Measurements from ENCODE around the gene BCKDHB. TPM values are rescaled to one million over a fixed set of nuclear protein-coding genes. Genes with fewer than 3 reads are reported as not detected.
"Not testable (repeated sequence)": the region's sequence is repeated elsewhere in the genome, so short reads cannot be mapped to it uniquely, and the experiment has no call there.

BCKDHB gene
- total RNA-seq, 1 experiment from 2014 or later = 29.7 TPM

DNA sequence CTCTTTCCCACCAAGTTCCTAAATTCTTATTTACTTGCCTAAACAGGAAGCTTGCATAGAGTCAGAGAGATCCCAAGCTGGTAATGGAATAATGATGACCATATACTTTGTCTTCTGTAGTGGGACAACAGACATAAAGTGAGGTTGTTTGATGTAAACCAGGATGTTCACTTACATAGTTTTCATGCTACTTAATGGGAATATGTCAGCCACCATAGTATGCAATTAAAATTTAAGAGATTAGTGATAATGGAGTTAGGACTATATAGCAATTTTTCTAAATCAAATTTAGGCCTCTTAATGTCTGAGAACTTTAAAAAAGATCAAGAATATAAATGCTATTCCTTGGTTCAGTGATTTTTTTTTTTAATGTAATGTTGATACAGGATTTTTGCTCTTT lies 180.6 kb downstream of the BCKDHB start:
- Histone ChIP-seq H3K27me3 (replicated peaks; ENCODE audit: control insufficient read depth, insufficient read depth, low read length) (no peaks in the 10 kb centered on the region), H3K36me3 (ENCODE audit: control insufficient read depth, insufficient read depth, low read length) (no peaks in the 10 kb centered on the region), H3K4me3 (ENCODE audit: low read depth, low read length) (no peak overlapping the region), H3K4me1 (no peaks in the 10 kb centered on the region), H3K9me3 (0 out of 2 replicates have a peak, but pooled peaks cover under 1% of the 10 kb centered on the region)
- H3K9me3 Mint-ChIP-seq (ENCODE audit: unreplicated experiment) = no peaks in the 10 kb centered on the region
- no peaks in the 10 kb centered on the region for H3K36me3 Mint-ChIP-seq (ENCODE audit: insufficient read depth, unreplicated experiment)
- TF ChIP-seq, protein P1, sequence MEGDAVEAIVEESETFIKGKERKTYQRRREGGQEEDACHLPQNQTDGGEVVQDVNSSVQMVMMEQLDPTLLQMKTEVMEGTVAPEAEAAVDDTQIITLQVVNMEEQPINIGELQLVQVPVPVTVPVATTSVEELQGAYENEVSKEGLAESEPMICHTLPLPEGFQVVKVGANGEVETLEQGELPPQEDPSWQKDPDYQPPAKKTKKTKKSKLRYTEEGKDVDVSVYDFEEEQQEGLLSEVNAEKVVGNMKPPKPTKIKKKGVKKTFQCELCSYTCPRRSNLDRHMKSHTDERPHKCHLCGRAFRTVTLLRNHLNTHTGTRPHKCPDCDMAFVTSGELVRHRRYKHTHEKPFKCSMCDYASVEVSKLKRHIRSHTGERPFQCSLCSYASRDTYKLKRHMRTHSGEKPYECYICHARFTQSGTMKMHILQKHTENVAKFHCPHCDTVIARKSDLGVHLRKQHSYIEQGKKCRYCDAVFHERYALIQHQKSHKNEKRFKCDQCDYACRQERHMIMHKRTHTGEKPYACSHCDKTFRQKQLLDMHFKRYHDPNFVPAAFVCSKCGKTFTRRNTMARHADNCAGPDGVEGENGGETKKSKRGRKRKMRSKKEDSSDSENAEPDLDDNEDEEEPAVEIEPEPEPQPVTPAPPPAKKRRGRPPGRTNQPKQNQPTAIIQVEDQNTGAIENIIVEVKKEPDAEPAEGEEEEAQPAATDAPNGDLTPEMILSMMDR (IDR thresholded peaks at IDR 0.05; ENCODE audit: insufficient read depth in 1 of 2, low read depth in 1 of 2, low read length in 1 of 2, severe bottlenecking in 1 of 2, unreplicated experiment in 1 of 2) = no peak
- no peaks in the 10 kb centered on the region for H3K27me3 Mint-ChIP-seq (ENCODE audit: insufficient read depth, unreplicated experiment)
- no peak overlapping the region for H3K4me3 Mint-ChIP-seq (ENCODE audit: unreplicated experiment)
- ChIA-PET CTCF (no interaction called here), POLR2A (no interaction called here)
- no peaks in the 10 kb centered on the region for H3K4me1 Mint-ChIP-seq (ENCODE audit: low read depth, unreplicated experiment)
- intact Hi-C loops (cut with micrococcal nuclease; ENCODE audit: unreplicated experiment) = no loop called here
- H3K27ac Mint-ChIP-seq (ENCODE audit: unreplicated experiment) = no peak overlapping the region
- DNase-seq = no peak
- no TSS peak for BruUV-seq (replicated peaks)

DNA sequence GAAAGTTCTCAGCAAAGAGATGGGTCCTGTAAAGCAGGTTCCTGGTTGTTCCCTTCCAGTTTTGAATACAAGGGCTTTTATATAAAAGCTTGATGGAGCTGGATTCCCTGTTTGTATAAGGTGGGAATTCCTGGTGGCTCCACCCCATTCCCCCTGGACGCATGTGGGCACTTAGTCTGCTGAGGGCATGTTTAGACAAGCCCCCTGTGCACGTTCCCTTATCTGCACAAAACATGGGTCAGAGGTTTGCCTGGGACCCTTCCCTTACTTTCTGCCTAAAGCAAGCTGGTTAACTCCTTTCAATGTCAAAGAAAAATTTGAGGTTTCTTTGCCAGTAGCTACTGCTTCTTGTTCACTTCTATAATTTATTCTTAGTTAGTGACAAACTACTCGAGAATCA lies 181.1 kb downstream of the BCKDHB start:
- no peak overlapping the region for H3K4me3 ChIP-seq (ENCODE audit: low read depth, low read length)
- intact Hi-C loops (cut with micrococcal nuclease; ENCODE audit: unreplicated experiment) = no loop called here
- no peak for DNase-seq
- no peaks in the 10 kb centered on the region for H3K4me1 ChIP-seq
- H3K36me3 ChIP-seq (ENCODE audit: control insufficient read depth, insufficient read depth, low read length) = no peaks in the 10 kb centered on the region
- peaks cover 6% of the 10 kb centered on the region; the same call in 1 of the 2 replicates for H3K9me3 ChIP-seq
- H3K27me3 ChIP-seq (replicated peaks; ENCODE audit: control insufficient read depth, insufficient read depth, low read length) = no peaks in the 10 kb centered on the region
- Mint-ChIP-seq H3K27me3 (ENCODE audit: insufficient read depth, unreplicated experiment) (no peaks in the 10 kb centered on the region), H3K27ac (ENCODE audit: unreplicated experiment) (no peak overlapping the region), H3K4me3 (ENCODE audit: unreplicated experiment) (no peak overlapping the region), H3K4me1 (ENCODE audit: low read depth, unreplicated experiment) (no peaks in the 10 kb centered on the region), H3K9me3 (ENCODE audit: unreplicated experiment) (no peaks in the 10 kb centered on the region), H3K36me3 (ENCODE audit: insufficient read depth, unreplicated experiment) (no peaks in the 10 kb centered on the region)
- TF ChIP-seq, protein P1 (IDR thresholded peaks at IDR 0.05; ENCODE audit: insufficient read depth in 1 of 2, low read depth in 1 of 2, low read length in 1 of 2, severe bottlenecking in 1 of 2, unreplicated experiment in 1 of 2) = no peak
- ChIA-PET CTCF (no interaction called here), POLR2A (no interaction called here)
- BruUV-seq (replicated peaks) = no TSS peak

GRCh38 chr6:80289727-80290126 lies 183.3 kb downstream of the BCKDHB start:
- ChIA-PET CTCF (no interaction called here), POLR2A (no interaction called here)
- H3K9me3 ChIP-seq = peaks cover 20% of the 10 kb centered on the region
- no peaks in the 10 kb centered on the region for H3K36me3 Mint-ChIP-seq (ENCODE audit: insufficient read depth, unreplicated experiment)
- TF ChIP-seq, protein P1 (IDR thresholded peaks at IDR 0.05; ENCODE audit: insufficient read depth in 1 of 2, low read depth in 1 of 2, low read length in 1 of 2, severe bottlenecking in 1 of 2, unreplicated experiment in 1 of 2) = no peak
- H3K27me3 Mint-ChIP-seq (ENCODE audit: insufficient read depth, unreplicated experiment) = no peaks in the 10 kb centered on the region
- intact Hi-C loops (cut with micrococcal nuclease; ENCODE audit: unreplicated experiment) = no loop called here
- H3K9me3 Mint-ChIP-seq (ENCODE audit: unreplicated experiment) = peaks cover 13% of the 10 kb centered on the region
- no peaks in the 10 kb centered on the region for H3K36me3 ChIP-seq (ENCODE audit: control insufficient read depth, insufficient read depth, low read length)
- peaks cover 1% of the 10 kb centered on the region for H3K4me1 Mint-ChIP-seq (ENCODE audit: low read depth, unreplicated experiment)
- H3K4me1 ChIP-seq = no peaks in the 10 kb centered on the region
- H3K27ac Mint-ChIP-seq (ENCODE audit: unreplicated experiment) = no peak overlapping the region
- BruUV-seq (replicated peaks) = no TSS peak
- no peak overlapping the region for H3K4me3 ChIP-seq (ENCODE audit: low read depth, low read length)
- no peaks in the 10 kb centered on the region for H3K27me3 ChIP-seq (replicated peaks; ENCODE audit: control insufficient read depth, insufficient read depth, low read length)
- DNase-seq = no peak
- no peak overlapping the region for H3K4me3 Mint-ChIP-seq (ENCODE audit: unreplicated experiment)

GRCh38 chr6:80294531-80294930 lies 188.1 kb downstream of the BCKDHB start:
- H3K36me3 Mint-ChIP-seq (ENCODE audit: insufficient read depth, unreplicated experiment); intact Hi-C loops (cut with micrococcal nuclease; ENCODE audit: unreplicated experiment); H3K4me1 ChIP-seq; CTCF ChIA-PET; POLR2A ChIA-PET; H3K27me3 Mint-ChIP-seq (ENCODE audit: insufficient read depth, unreplicated experiment); H3K27me3 ChIP-seq (replicated peaks; ENCODE audit: control insufficient read depth, insufficient read depth, low read length); H3K36me3 ChIP-seq (ENCODE audit: control insufficient read depth, insufficient read depth, low read length); H3K27ac Mint-ChIP-seq (ENCODE audit: unreplicated experiment); H3K4me3 ChIP-seq (ENCODE audit: low read depth, low read length); BruUV-seq (replicated peaks); H3K4me1 Mint-ChIP-seq (ENCODE audit: low read depth, unreplicated experiment); H3K4me3 Mint-ChIP-seq (ENCODE audit: unreplicated experiment): not testable (repeated sequence)
- peaks cover 21% of the 10 kb centered on the region for H3K9me3 Mint-ChIP-seq (ENCODE audit: unreplicated experiment)
- peaks cover 31% of the 10 kb centered on the region for H3K9me3 ChIP-seq
- DNase-seq = peak in 1 of 2 experiments; percentile 28

Data from Caco-2 (cell line).